HG03135 (cell line): ENCODE measurements around the gene RALGAPA2.
A peak's percentile ranks its signal among the peaks of the same experiment; 100 is the strongest.

Experiments
- ATAC-seq: cut with Tn5 transposase; IDR thresholded peaks from one replicate; pipeline ENCODE4 v1.9.1; 2021; ENCODE audit warnings: mild to moderate bottlenecking, moderate library complexity; ENCODE audit not compliant: unreplicated experiment

RALGAPA2 gene

GRCh38 chr20:20635006-20635405, 77.4 kb downstream of the RALGAPA2 start:
- ATAC-seq = no peak

- no peak for ATAC-seq
Measured at GRCh38 chr20:20632644-20633043, 79.8 kb downstream of the RALGAPA2 start.

- ATAC-seq = no peak
Measured at GRCh38 chr20:20630551-20630950, 81.9 kb downstream of the RALGAPA2 start.

- ATAC-seq = no peak
Measured at GRCh38 chr20:20629556-20630188, 82.8 kb downstream of the RALGAPA2 start.

GRCh38 chr20:20628314-20628713, 84.1 kb downstream of the RALGAPA2 start:
- ATAC-seq = no peak

GRCh38 chr20:20627471-20627870, 85.0 kb downstream of the RALGAPA2 start:
- ATAC-seq = no peak

GRCh38 chr20:20624914-20625313, 87.5 kb downstream of the RALGAPA2 start:
- ATAC-seq = no peak

GRCh38 chr20:20621195-20621594, 91.2 kb downstream of the RALGAPA2 start:
- no peak for ATAC-seq

- no peak for ATAC-seq
Measured at GRCh38 chr20:20614391-20614790, 98.1 kb downstream of the RALGAPA2 start.

GRCh38 chr20:20612251-20612650, 100.2 kb downstream of the RALGAPA2 start:
- ATAC-seq = no peak

- no peak for ATAC-seq
Measured at GRCh38 chr20:20611167-20611566, 101.3 kb downstream of the RALGAPA2 start.

- no peak for ATAC-seq
Measured at GRCh38 chr20:20609522-20609921, 102.9 kb downstream of the RALGAPA2 start.

- ATAC-seq = no peak
Measured at GRCh38 chr20:20608641-20609040, 103.8 kb downstream of the RALGAPA2 start.

GRCh38 chr20:20608041-20608440, 104.4 kb downstream of the RALGAPA2 start:
- ATAC-seq = no peak

- ATAC-seq = no peak
Measured at GRCh38 chr20:20606881-20607280, 105.6 kb downstream of the RALGAPA2 start.

GRCh38 chr20:20606050-20606449, 106.4 kb downstream of the RALGAPA2 start:
- no peak for ATAC-seq

- no peak for ATAC-seq
Measured at GRCh38 chr20:20604907-20605306, 107.5 kb downstream of the RALGAPA2 start.

GRCh38 chr20:20604357-20604756, 108.1 kb downstream of the RALGAPA2 start:
- ATAC-seq = no peak

GRCh38 chr20:20603339-20603990, 109.0 kb downstream of the RALGAPA2 start:
- peak; percentile 98 for ATAC-seq

GRCh38 chr20:20597966-20598365, 114.5 kb downstream of the RALGAPA2 start:
- ATAC-seq = no peak

GRCh38 chr20:20594171-20594530, 118.3 kb downstream of the RALGAPA2 start:
- ATAC-seq = no peak

- no peak for ATAC-seq
Measured at GRCh38 chr20:20593447-20594170, 118.8 kb downstream of the RALGAPA2 start.
